Omental fat pad (tissue), 4 donors: ENCODE data around the gene NOTCH1. TPM values are rescaled to one million over a fixed set of nuclear protein-coding genes. Genes with fewer than 3 reads are reported as not detected.

Experiments used
- ATAC-seq: fragments of 150-250 bp; one replicate; pipeline ENCODE4 v1.9.1; 2016; ENCODE audit warnings: mild to moderate bottlenecking, moderate library complexity; ENCODE audit not compliant: low FRiP score
- DNase-seq: peaks from one replicate; pipeline ENCODE4 v3.0.0-alpha.2; 2019; ENCODE audit warnings: low spot score
- CTCF ChIP-seq, 3 donors: fragments of 450-650 bp; IDR thresholded peaks; one replicate each; pipeline ENCODE4 v1.5.1; 2016 to 2017; ENCODE audit warnings: antibody characterized with exemption in 3 of 3, mild to moderate bottlenecking in 3 of 3, moderate library complexity in 2 of 3
- total RNA-seq, 4 donors: library from RNA; depleted of rRNA; stranded (reverse); fragments of >200 nt; gene quantifications; one replicate each; pipeline ENCODE4 v1.1.0, GENCODE V29; 2016

The NOTCH1 gene
- total RNA-seq, 4 donors from 2014 or later = 10.4 to 61.8 (median 55.1) TPM

- DNase-seq = no peak
- no peak for TF ChIP-seq CTCF (IDR thresholded peaks at IDR 0.05)
- no peak for ATAC-seq
Measured at GRCh38 chr9:136532799-136533774, 12.8 kb downstream of the NOTCH1 start.

GRCh38 chr9:136531904-136532798 is 13.7 kb downstream of the NOTCH1 start:
- no peak for TF ChIP-seq CTCF (IDR thresholded peaks at IDR 0.05)
- no peak for DNase-seq
- ATAC-seq = no peak

GRCh38 chr9:136531186-136531903 is 14.5 kb downstream of the NOTCH1 start:
- no peak for TF ChIP-seq CTCF (IDR thresholded peaks at IDR 0.05)
- no peak for DNase-seq
- ATAC-seq = no peak

- no peak for TF ChIP-seq CTCF (IDR thresholded peaks at IDR 0.05)
- no peak for DNase-seq
- ATAC-seq = no peak
Measured at GRCh38 chr9:136530461-136531089, 15.3 kb downstream of the NOTCH1 start.

- no peak for ATAC-seq
- DNase-seq = no peak
- no peak for TF ChIP-seq CTCF (IDR thresholded peaks at IDR 0.05)
Measured at GRCh38 chr9:136529516-136530460, 16.1 kb downstream of the NOTCH1 start.
